Activated naive CD8-positive, alpha-beta T cell (primary cell): ENCODE data around the gene CTSV.
"Not testable (repeated sequence)": the region's sequence is repeated elsewhere in the genome, so short reads cannot be mapped to it uniquely, and the experiment has no call there.

Experiments used
- H3K27ac Mint-ChIP-seq: one replicate; pipeline ENCODE4 v1.8.0; 2021; ENCODE audit warnings: mixed read lengths
- H3K27me3 Mint-ChIP-seq: one replicate; pipeline ENCODE4 v1.8.0; 2021; ENCODE audit warnings: mixed read lengths
- H3K36me3 Mint-ChIP-seq: one replicate; pipeline ENCODE4 v1.8.0; 2021; ENCODE audit warnings: mixed read lengths
- H3K4me1 Mint-ChIP-seq: one replicate; pipeline ENCODE4 v1.8.0; 2021; ENCODE audit warnings: low read depth, mixed read lengths
- H3K4me3 Mint-ChIP-seq: one replicate; pipeline ENCODE4 v1.8.0; 2021; ENCODE audit warnings: mild to moderate bottlenecking, mixed read lengths
- H3K9me3 Mint-ChIP-seq: one replicate; pipeline ENCODE4 v1.8.0; 2021; ENCODE audit warnings: low read depth, mixed read lengths

The CTSV gene

GRCh38 chr9:97038611-97039513 is at the start of gene CTSV:
Gene CTSV, minus strand, starts transcription at chr9:97039142. Its CDS starts 1,099 bp downstream, at chr9:97038043.
- Mint-ChIP-seq H3K36me3 (no peaks in the 10 kb centered on the region), H3K4me1 (peaks cover 3% of the 10 kb centered on the region), H3K27ac (no peak within 1 kb of the TSS), H3K9me3 (no peaks in the 10 kb centered on the region), H3K27me3 (peaks cover 27% of the 10 kb centered on the region), H3K4me3 (peak within 1 kb of the TSS; percentile 79)

- H3K27me3 Mint-ChIP-seq = peaks cover 20% of the 10 kb centered on the region
Observed at GRCh38 chr9:97087668-97088215, 48.8 kb upstream of the CTSV start.

GRCh38 chr9:97084562-97084991 is 45.6 kb upstream of the CTSV start:
- not testable (repeated sequence) for H3K27ac Mint-ChIP-seq
- peaks cover 21% of the 10 kb centered on the region for H3K27me3 Mint-ChIP-seq

More at GRCh38 chr9:97087668-97088215, 48.8 kb upstream of the CTSV start:
- H3K4me3 Mint-ChIP-seq, H3K27ac Mint-ChIP-seq, H3K4me1 Mint-ChIP-seq, H3K36me3 Mint-ChIP-seq, H3K9me3 Mint-ChIP-seq: not testable (repeated sequence)

GRCh38 chr9:97078362-97078761 is 39.4 kb upstream of the CTSV start:
- Mint-ChIP-seq H3K4me1 (peaks cover 2% of the 10 kb centered on the region), H3K4me3 (no peak overlapping the region), H3K27ac (no peak overlapping the region), H3K9me3 (peaks cover 9% of the 10 kb centered on the region), H3K27me3 (peaks cover 12% of the 10 kb centered on the region), H3K36me3 (peaks cover 2% of the 10 kb centered on the region)

More at GRCh38 chr9:97084562-97084991, 45.6 kb upstream of the CTSV start:
- not testable (repeated sequence) for H3K36me3 Mint-ChIP-seq, H3K4me1 Mint-ChIP-seq, H3K9me3 Mint-ChIP-seq, H3K4me3 Mint-ChIP-seq

GRCh38 chr9:97077452-97078295 is 38.7 kb upstream of the CTSV start:
- H3K4me3 Mint-ChIP-seq = no peak overlapping the region
- peaks cover 15% of the 10 kb centered on the region for H3K27me3 Mint-ChIP-seq

GRCh38 chr9:97076731-97077451 is 37.9 kb upstream of the CTSV start:
- H3K36me3 Mint-ChIP-seq, H3K4me1 Mint-ChIP-seq, H3K4me3 Mint-ChIP-seq, H3K27ac Mint-ChIP-seq, H3K9me3 Mint-ChIP-seq: not testable (repeated sequence)
- H3K27me3 Mint-ChIP-seq = peaks cover 17% of the 10 kb centered on the region

More at GRCh38 chr9:97077452-97078295, 38.7 kb upstream of the CTSV start:
- peaks cover 9% of the 10 kb centered on the region for H3K9me3 Mint-ChIP-seq
- peaks cover 2% of the 10 kb centered on the region for H3K4me1 Mint-ChIP-seq
- H3K27ac Mint-ChIP-seq = no peak overlapping the region
- no peaks in the 10 kb centered on the region for H3K36me3 Mint-ChIP-seq

GRCh38 chr9:97076238-97076637 is 37.3 kb upstream of the CTSV start:
- peaks cover 2% of the 10 kb centered on the region for H3K4me1 Mint-ChIP-seq
- H3K27ac Mint-ChIP-seq = no peak overlapping the region
- H3K4me3 Mint-ChIP-seq = no peak overlapping the region
- H3K9me3 Mint-ChIP-seq = peaks cover 8% of the 10 kb centered on the region
- H3K36me3 Mint-ChIP-seq = no peaks in the 10 kb centered on the region
- peaks cover 20% of the 10 kb centered on the region for H3K27me3 Mint-ChIP-seq

GRCh38 chr9:97075289-97075985 is 36.5 kb upstream of the CTSV start:
- Mint-ChIP-seq H3K4me1 (peaks cover 2% of the 10 kb centered on the region), H3K4me3 (no peak overlapping the region), H3K36me3 (no peaks in the 10 kb centered on the region), H3K9me3 (peaks cover 4% of the 10 kb centered on the region), H3K27ac (no peak overlapping the region), H3K27me3 (peaks cover 18% of the 10 kb centered on the region)

GRCh38 chr9:97073506-97073905 is 34.6 kb upstream of the CTSV start:
- peaks cover 2% of the 10 kb centered on the region for H3K4me1 Mint-ChIP-seq
- H3K9me3 Mint-ChIP-seq = no peaks in the 10 kb centered on the region
- no peak overlapping the region for H3K27ac Mint-ChIP-seq
- no peaks in the 10 kb centered on the region for H3K36me3 Mint-ChIP-seq
- no peak overlapping the region for H3K4me3 Mint-ChIP-seq
- H3K27me3 Mint-ChIP-seq = peaks cover 16% of the 10 kb centered on the region

GRCh38 chr9:97072285-97072776 is 33.4 kb upstream of the CTSV start:
- Mint-ChIP-seq H3K27me3 (peaks cover 16% of the 10 kb centered on the region), H3K4me1 (peaks cover 2% of the 10 kb centered on the region), H3K9me3 (no peaks in the 10 kb centered on the region), H3K4me3 (no peak overlapping the region), H3K36me3 (no peaks in the 10 kb centered on the region), H3K27ac (no peak overlapping the region)

- not testable (repeated sequence) for H3K4me3 Mint-ChIP-seq, H3K36me3 Mint-ChIP-seq, H3K4me1 Mint-ChIP-seq, H3K27ac Mint-ChIP-seq
- H3K27me3 Mint-ChIP-seq = peaks cover 16% of the 10 kb centered on the region
- peaks cover 10% of the 10 kb centered on the region for H3K9me3 Mint-ChIP-seq
Observed at GRCh38 chr9:97070325-97070724, 31.4 kb upstream of the CTSV start.

- no peak overlapping the region for H3K27ac Mint-ChIP-seq
- H3K4me3 Mint-ChIP-seq = no peak overlapping the region
- peaks cover 3% of the 10 kb centered on the region for H3K36me3 Mint-ChIP-seq
- peaks cover 12% of the 10 kb centered on the region for H3K9me3 Mint-ChIP-seq
- peaks cover 4% of the 10 kb centered on the region for H3K4me1 Mint-ChIP-seq
- H3K27me3 Mint-ChIP-seq = peaks cover 8% of the 10 kb centered on the region
Observed at GRCh38 chr9:97067490-97067889, 28.5 kb upstream of the CTSV start.

- Mint-ChIP-seq H3K9me3 (peaks cover 12% of the 10 kb centered on the region), H3K4me1 (peaks cover 11% of the 10 kb centered on the region), H3K27ac (no peak overlapping the region)
Observed at GRCh38 chr9:97064176-97064575, 25.2 kb upstream of the CTSV start.

GRCh38 chr9:97060796-97061195 is 21.9 kb upstream of the CTSV start:
- H3K9me3 Mint-ChIP-seq = peaks cover 4% of the 10 kb centered on the region
- peaks cover 7% of the 10 kb centered on the region for H3K27me3 Mint-ChIP-seq
- peaks cover 3% of the 10 kb centered on the region for H3K36me3 Mint-ChIP-seq
- no peak overlapping the region for H3K27ac Mint-ChIP-seq
- peaks cover 11% of the 10 kb centered on the region for H3K4me1 Mint-ChIP-seq
- H3K4me3 Mint-ChIP-seq = no peak overlapping the region

More at GRCh38 chr9:97064176-97064575, 25.2 kb upstream of the CTSV start:
- Mint-ChIP-seq H3K4me3 (no peak overlapping the region), H3K27me3 (peaks cover 6% of the 10 kb centered on the region), H3K36me3 (peaks cover 3% of the 10 kb centered on the region)
